HCT116 (cell line): ENCODE results near the gene UPK3A. TPM values are rescaled to one million over a fixed set of nuclear protein-coding genes. Genes with fewer than 3 reads are reported as not detected.

ENCODE experiments used
- ATAC-seq: fragments of 200-7000 bp; cut with Tn5 transposase; 2 replicates; pipeline ENCODE4 v1.9.1; 2020; ENCODE audit warnings: mild to moderate bottlenecking, moderate library complexity
- BruUV-seq: library from RNA; stranded (reverse); fragments of 400-500 nt; replicated peaks from 2 replicates; lab custom pipeline; 2021; lab: Mats Ljungman, UMichigan
- CTCF ChIA-PET: fragments of 300-600 bp; sonication (Branson Sonifier 250); formaldehyde crosslinking; loops from one replicate; lab custom pipeline; 2021; ENCODE audit warnings: antibody characterized with exemption; lab: Charles Lee
- POLR2A ChIA-PET: fragments of 300-600, 350-600 bp; sonication (Branson Sonifier 250); formaldehyde crosslinking; loops from one replicate; lab custom pipeline; 2021; ENCODE audit warnings: antibody characterized with exemption; lab: Charles Lee
- RAD21 ChIA-PET, 2 experiments: fragments of 300-600 bp; sonication (Branson Sonifier 250); formaldehyde crosslinking; loops; one replicate each; lab custom pipeline; 2023; ENCODE audit warnings: low total read pairs in 2 of 2; ENCODE audit not compliant: uncharacterized antibody in 2 of 2, unreplicated experiment in 2 of 2, low non-redundant PET in 1 of 2; lab: Charles Lee
- DNase-seq: peaks from one replicate; pipeline ENCODE4 v3.0.0-alpha.2; 2010; ENCODE audit warnings: low read depth, low spot score
- H2AFZ ChIP-seq: fragments of 200-600 bp; shearing (Covaris generic), sonication (generic); 2 replicates; pipeline ENCODE4 v1.6.1; 2017; ENCODE audit warnings: low read depth, mixed run types, mixed read lengths, antibody characterized with exemption, low read length; ENCODE audit not compliant: poor library complexity, severe bottlenecking
- H3K27ac ChIP-seq: 2 replicates; pipeline ENCODE4 v1.5.1; 2012; ENCODE audit warnings: low read depth, low read length
- H3K27me3 ChIP-seq: fragments of 200-600 bp; sonication (generic); 2 replicates; pipeline ENCODE4 v1.6.1; 2016; ENCODE audit warnings: mixed run types, low read length, mixed read lengths; ENCODE audit not compliant: insufficient read depth
- H3K36me3 ChIP-seq, 2 experiments: fragments of 200-500 bp in 1 of 2; fragments of 200-600 bp in 1 of 2; sonication (Bioruptor generic) in 1 of 2; sonication (generic) in 1 of 2; 2 replicates each; pipeline versions ENCODE4 v1.5.1 to v1.6.1; 2014 to 2016; ENCODE audit warnings: low read length in 2 of 2, inconsistent platforms in 1 of 2, mixed read lengths in 1 of 2, mixed run types in 1 of 2; ENCODE audit not compliant: insufficient read depth in 2 of 2, control insufficient read depth in 1 of 2
- H3K4me1 ChIP-seq, 2 experiments: fragments of 200-600 bp in 1 of 2; sonication (generic) in 1 of 2; 2 replicates each; pipeline versions ENCODE4 v1.5.1 to v1.6.1; 2012 to 2017; ENCODE audit warnings: low read length in 2 of 2, inconsistent platforms in 1 of 2, mild to moderate bottlenecking in 1 of 2, mixed read lengths in 1 of 2, mixed run types in 1 of 2, moderate library complexity in 1 of 2; ENCODE audit not compliant: insufficient read depth in 2 of 2, control insufficient read depth in 1 of 2
- H3K4me2 ChIP-seq: fragments of 200-600 bp; sonication (generic); 2 replicates; pipeline ENCODE4 v1.6.1; 2017; ENCODE audit warnings: mixed run types, low read length, mixed read lengths
- H3K4me3 ChIP-seq, 2 experiments: fragments of 200-600 bp in 1 of 2; sonication (generic) in 1 of 2; replicated peaks in 1 of 2; 2 replicates each; pipeline ENCODE4 v1.5.1; 2011 to 2016; ENCODE audit warnings: low read length in 2 of 2, control low read depth in 1 of 2, low read depth in 1 of 2, mild to moderate bottlenecking in 1 of 2, mixed read lengths in 1 of 2, mixed run types in 1 of 2
- H3K79me2 ChIP-seq: fragments of 200-600 bp; sonication (generic); 2 replicates; pipeline ENCODE4 v1.6.1; 2017; ENCODE audit warnings: mild to moderate bottlenecking, mixed run types, low read length, moderate library complexity, mixed read lengths; ENCODE audit not compliant: insufficient read depth
- H3K9ac ChIP-seq: fragments of 200-600 bp; sonication (generic); 2 replicates; pipeline ENCODE4 v1.6.1; 2016; ENCODE audit warnings: low read length, mixed read lengths
- H3K9me2 ChIP-seq: fragments of 200-600 bp; sonication (generic), shearing (Covaris generic); 2 replicates; pipeline ENCODE4 v1.6.1; 2017; ENCODE audit warnings: mixed run types, mild to moderate bottlenecking, moderate library complexity; ENCODE audit not compliant: insufficient read depth
- H3K9me3 ChIP-seq, 2 experiments: fragments of 200-500 bp in 1 of 2; fragments of 200-600 bp in 1 of 2; sonication (Bioruptor generic) in 1 of 2; sonication (generic) in 1 of 2; 2 replicates each; pipeline ENCODE4 v1.6.1; 2014 to 2017; ENCODE audit warnings: low read length in 2 of 2, mixed read lengths in 2 of 2, inconsistent platforms in 1 of 2, low read depth in 1 of 2, mild to moderate bottlenecking in 1 of 2, mixed run types in 1 of 2, moderate library complexity in 1 of 2; ENCODE audit not compliant: control insufficient read depth in 1 of 2, insufficient read depth in 1 of 2
- H4K20me1 ChIP-seq: fragments of 200-600 bp; sonication (generic), shearing (Covaris generic); 2 replicates; pipeline ENCODE4 v1.6.1; 2017; ENCODE audit warnings: mixed run types, mild to moderate bottlenecking, moderate library complexity; ENCODE audit not compliant: insufficient read depth
- CEBPB ChIP-seq: IDR thresholded peaks from 2 replicates; pipeline ENCODE4 v1.6.1; 2012; ENCODE audit warnings: low read depth
- CTCF ChIP-seq, 3 experiments: fragments of 200-600 bp in 1 of 3; sonication (generic) in 1 of 3; IDR thresholded peaks in 2 of 3; conservative IDR thresholded peaks in 1 of 3; 2 replicates each; pipeline ENCODE4 v1.5.1; 2012 to 2017; ENCODE audit warnings: low read depth in 2 of 3, low read length in 2 of 3, antibody characterized with exemption in 1 of 3, borderline replicate concordance in 1 of 3, control low read depth in 1 of 3, mild to moderate bottlenecking in 1 of 3, mixed read lengths in 1 of 3, mixed run types in 1 of 3, moderate library complexity in 1 of 3; ENCODE audit not compliant: insufficient read depth in 1 of 3
- EGR1 ChIP-seq: IDR thresholded peaks from 2 replicates; pipeline ENCODE4 v1.6.1; 2012; ENCODE audit warnings: low read depth
- ELF1 ChIP-seq: IDR thresholded peaks from 2 replicates; pipeline ENCODE4 v1.6.1; 2012; ENCODE audit warnings: low read depth, borderline replicate concordance
- EZH2 ChIP-seq: fragments of 200-600 bp; sonication (generic); IDR thresholded peaks from 2 replicates; pipeline ENCODE4 v1.6.1; 2017; ENCODE audit warnings: antibody characterized with exemption, mixed run types
- POLR2AphosphoS5 ChIP-seq: IDR thresholded peaks from 2 replicates; pipeline ENCODE4 v1.6.1; 2011; ENCODE audit warnings: mild to moderate bottlenecking, low read depth, low read length, moderate library complexity
- RAD21 ChIP-seq: IDR thresholded peaks from 2 replicates; pipeline ENCODE4 v1.6.1; 2012; ENCODE audit warnings: low read depth, mild to moderate bottlenecking
- TCF7L2 ChIP-seq: IDR thresholded peaks from 2 replicates; pipeline ENCODE4 v1.7.0; 2011; ENCODE audit warnings: borderline replicate concordance, inconsistent platforms; ENCODE audit not compliant: insufficient read depth, insufficient read length; ENCODE audit errors: extremely low read depth
- ZFX ChIP-seq: fragments of 450-650 bp; IDR thresholded peaks from 2 replicates; pipeline ENCODE4 v1.6.1; 2017
- intact Hi-C: fragments of 100-400 bp; cut with micrococcal nuclease; formaldehyde crosslinking; loops from 2 replicates; pipeline ENCODE4 v1.10.0; 2022
- total RNA-seq: library from RNA; stranded (reverse); gene quantifications from one replicate; pipeline ENCODE4 v1.2.1, GENCODE V29; 2021; ENCODE audit not compliant: unreplicated experiment

UPK3A gene
- total RNA-seq, 1 experiment from 2014 or later = not detected

- ChIA-PET RAD21 (no interaction called here), POLR2A (interaction anchor here (0.6 kb wide), 1 partner anchor 10 kb away, joined by 3 read pairs; no protein-coding TSS in a partner anchor), CTCF (no interaction called here)
- Histone ChIP-seq H3K4me1 (peaks cover 4% of the 10 kb centered on the region in 2 experiments; a peak in 2 of 4 replicates), H3K9ac (no peak overlapping the region), H3K36me3 (peaks cover 0 to under 1% of the 10 kb centered on the region in 2 experiments; a peak in 1 of 4 replicates), H3K9me2 (no peaks in the 10 kb centered on the region), H3K27me3 (no peaks in the 10 kb centered on the region), H2AFZ (no peak overlapping the region), H3K27ac (no peak overlapping the region), H3K4me3 (no peak overlapping the region), H3K79me2 (peaks cover 94% of the 10 kb centered on the region), H4K20me1 (no peaks in the 10 kb centered on the region; the same call in 1 of the 2 replicates), H3K4me2 (no peak overlapping the region), H3K9me3 (no peaks in the 10 kb centered on the region)
- intact Hi-C loops = no loop called here
- DNase-seq (no peak), ATAC-seq (no peak)
- BruUV-seq = no TSS peak
- TF ChIP-seq CEBPB (no peak), ELF1 (no peak), POLR2AphosphoS5 (no peak), RAD21 (no peak), ZFX (no peak), EZH2 (no peak)
Observed at GRCh38 chr22:45316796-45317526, 32.2 kb downstream of the UPK3A start.

- Histone ChIP-seq H3K9me2 (no peaks in the 10 kb centered on the region), H3K4me2 (no peak overlapping the region), H3K9ac (no peak overlapping the region), H3K36me3 (peaks cover 3 to 7% of the 10 kb centered on the region in 2 experiments; a peak in 3 of 4 replicates), H2AFZ (no peak overlapping the region), H3K4me3 (no peak overlapping the region), H3K9me3 (no peaks in the 10 kb centered on the region), H3K27me3 (no peaks in the 10 kb centered on the region), H3K27ac (no peak overlapping the region), H3K4me1 (peaks cover 4% of the 10 kb centered on the region in 2 experiments; a peak in 2 of 4 replicates), H4K20me1 (no peaks in the 10 kb centered on the region; the same call in 1 of the 2 replicates), H3K79me2 (peaks cover 95% of the 10 kb centered on the region)
- peak; percentile 90 for ATAC-seq
- no TSS peak for BruUV-seq
- RAD21 ChIA-PET = no interaction called here
- CTCF ChIA-PET = no interaction called here
- DNase-seq = no peak
- POLR2A ChIA-PET = interaction anchor here (0.6 kb wide), 1 partner anchor 9 kb away, joined by 3 read pairs; no protein-coding TSS in a partner anchor
- intact Hi-C loops = no loop called here
- no peak for TF ChIP-seq TCF7L2
- TF ChIP-seq EGR1 = no peak
- peak in 2 of 3 experiments; percentile 24 to 36; a peak in 3 of 6 replicates for TF ChIP-seq CTCF (IDR thresholded peaks at IDR 0.05 in 2 of 3, conservative IDR thresholded peaks at IDR 0.05 in 1 of 3; ENCODE audit: borderline replicate concordance in 1 of 3, insufficient read depth in 1 of 3, low read depth in 2 of 3, low read length in 2 of 3)
- no peak for TF ChIP-seq RAD21
Observed at GRCh38 chr22:45317551-45318167, 32.9 kb downstream of the UPK3A start.
